22Rv1 (cell line): ENCODE data around the gene DTHD1.

Experiments
- CTCF ChIP-seq: fragments of 450-650 bp; IDR thresholded peaks from 2 replicates; pipeline ENCODE4 v1.5.1; 2017; ENCODE audit warnings: mild to moderate bottlenecking
- ZFX ChIP-seq: fragments of 450-650 bp; IDR thresholded peaks from 2 replicates; pipeline ENCODE4 v1.6.1; 2017; ENCODE audit warnings: antibody characterized with exemption, borderline replicate concordance

GRCh38 chr4:36310793-36311192 lies 29.4 kb downstream of the DTHD1 start:
- TF ChIP-seq CTCF (no peak), ZFX (no peak)
